ENCODE data around the gene FSTL1.
A peak's percentile ranks its signal among the peaks of the same experiment; 100 is the strongest.

DNA sequence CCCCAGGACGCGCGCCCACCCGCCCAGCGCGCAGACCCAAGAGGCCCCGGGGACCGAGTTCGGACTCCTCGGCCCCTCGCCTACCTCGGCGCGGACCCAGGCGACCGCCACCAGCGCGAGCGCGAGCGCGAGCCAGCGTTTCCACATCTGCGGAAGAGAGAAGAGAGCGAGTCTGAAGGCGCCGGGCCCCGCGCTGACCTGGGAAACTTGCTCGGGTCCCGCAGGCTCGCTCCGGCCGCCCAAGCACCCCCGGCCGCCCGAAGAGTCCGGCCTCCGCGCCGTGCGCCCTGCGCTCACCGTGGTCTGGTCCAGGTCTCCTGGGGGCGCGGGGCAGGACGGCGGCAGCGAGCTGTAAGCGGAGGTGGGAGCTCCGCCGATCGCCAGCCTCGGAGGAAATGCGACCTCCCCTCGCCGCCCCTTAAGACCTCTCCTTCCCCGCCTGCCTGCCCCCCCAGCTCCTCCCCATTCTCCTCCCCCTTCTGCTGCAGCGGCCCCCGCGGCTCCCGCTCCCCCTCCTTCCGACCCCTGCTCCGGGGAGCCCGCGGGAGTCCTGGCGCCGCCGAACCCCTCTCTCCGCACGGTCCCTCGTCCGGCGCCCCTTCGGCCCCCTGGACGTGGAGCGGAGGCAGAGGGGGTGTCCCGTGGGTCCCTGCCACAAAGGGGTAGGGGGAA is at the start of gene FSTL1:
- TF ChIP-seq ZNF561 (tag by site-specific recombination; IDR thresholded peaks at IDR 0.05; ENCODE audit: borderline replicate concordance) (no peak), MYNN (tag by site-specific recombination; IDR thresholded peaks at IDR 0.05; ENCODE audit: borderline replicate concordance) (no peak), ZNF501 (tag by site-specific recombination; IDR thresholded peaks at IDR 0.05) (no peak), ZNF10 (tag by site-specific recombination; IDR thresholded peaks at IDR 0.05) (no peak), ZNF121 (tag by site-specific recombination; IDR thresholded peaks at IDR 0.05) (no peak), ZNF785 (tag by site-specific recombination; IDR thresholded peaks at IDR 0.05) (no peak), SP3 (tag by site-specific recombination; IDR thresholded peaks at IDR 0.05) (peak; percentile 89), SETDB1 (IDR thresholded peaks at IDR 0.05; ENCODE audit: insufficient read length, low read length) (no peak), ZNF274 (IDR thresholded peaks at IDR 0.05; ENCODE audit: low read length) (no peak), ZNF274 (tag by site-specific recombination; IDR thresholded peaks at IDR 0.05; ENCODE audit: borderline replicate concordance) (no peak), KLF7 (tag by site-specific recombination; IDR thresholded peaks at IDR 0.05; ENCODE audit: borderline replicate concordance) (no peak), REPIN1 (tag by site-specific recombination; IDR thresholded peaks at IDR 0.05; ENCODE audit: low read depth) (no peak)
- TF ChIP-seq, protein P1, sequence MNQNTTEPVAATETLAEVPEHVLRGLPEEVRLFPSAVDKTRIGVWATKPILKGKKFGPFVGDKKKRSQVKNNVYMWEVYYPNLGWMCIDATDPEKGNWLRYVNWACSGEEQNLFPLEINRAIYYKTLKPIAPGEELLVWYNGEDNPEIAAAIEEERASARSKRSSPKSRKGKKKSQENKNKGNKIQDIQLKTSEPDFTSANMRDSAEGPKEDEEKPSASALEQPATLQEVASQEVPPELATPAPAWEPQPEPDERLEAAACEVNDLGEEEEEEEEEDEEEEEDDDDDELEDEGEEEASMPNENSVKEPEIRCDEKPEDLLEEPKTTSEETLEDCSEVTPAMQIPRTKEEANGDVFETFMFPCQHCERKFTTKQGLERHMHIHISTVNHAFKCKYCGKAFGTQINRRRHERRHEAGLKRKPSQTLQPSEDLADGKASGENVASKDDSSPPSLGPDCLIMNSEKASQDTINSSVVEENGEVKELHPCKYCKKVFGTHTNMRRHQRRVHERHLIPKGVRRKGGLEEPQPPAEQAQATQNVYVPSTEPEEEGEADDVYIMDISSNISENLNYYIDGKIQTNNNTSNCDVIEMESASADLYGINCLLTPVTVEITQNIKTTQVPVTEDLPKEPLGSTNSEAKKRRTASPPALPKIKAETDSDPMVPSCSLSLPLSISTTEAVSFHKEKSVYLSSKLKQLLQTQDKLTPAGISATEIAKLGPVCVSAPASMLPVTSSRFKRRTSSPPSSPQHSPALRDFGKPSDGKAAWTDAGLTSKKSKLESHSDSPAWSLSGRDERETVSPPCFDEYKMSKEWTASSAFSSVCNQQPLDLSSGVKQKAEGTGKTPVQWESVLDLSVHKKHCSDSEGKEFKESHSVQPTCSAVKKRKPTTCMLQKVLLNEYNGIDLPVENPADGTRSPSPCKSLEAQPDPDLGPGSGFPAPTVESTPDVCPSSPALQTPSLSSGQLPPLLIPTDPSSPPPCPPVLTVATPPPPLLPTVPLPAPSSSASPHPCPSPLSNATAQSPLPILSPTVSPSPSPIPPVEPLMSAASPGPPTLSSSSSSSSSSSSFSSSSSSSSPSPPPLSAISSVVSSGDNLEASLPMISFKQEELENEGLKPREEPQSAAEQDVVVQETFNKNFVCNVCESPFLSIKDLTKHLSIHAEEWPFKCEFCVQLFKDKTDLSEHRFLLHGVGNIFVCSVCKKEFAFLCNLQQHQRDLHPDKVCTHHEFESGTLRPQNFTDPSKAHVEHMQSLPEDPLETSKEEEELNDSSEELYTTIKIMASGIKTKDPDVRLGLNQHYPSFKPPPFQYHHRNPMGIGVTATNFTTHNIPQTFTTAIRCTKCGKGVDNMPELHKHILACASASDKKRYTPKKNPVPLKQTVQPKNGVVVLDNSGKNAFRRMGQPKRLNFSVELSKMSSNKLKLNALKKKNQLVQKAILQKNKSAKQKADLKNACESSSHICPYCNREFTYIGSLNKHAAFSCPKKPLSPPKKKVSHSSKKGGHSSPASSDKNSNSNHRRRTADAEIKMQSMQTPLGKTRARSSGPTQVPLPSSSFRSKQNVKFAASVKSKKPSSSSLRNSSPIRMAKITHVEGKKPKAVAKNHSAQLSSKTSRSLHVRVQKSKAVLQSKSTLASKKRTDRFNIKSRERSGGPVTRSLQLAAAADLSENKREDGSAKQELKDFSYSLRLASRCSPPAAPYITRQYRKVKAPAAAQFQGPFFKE (tag by site-specific recombination; IDR thresholded peaks at IDR 0.05; ENCODE audit: borderline replicate concordance) = no peak
- TF ChIP-seq, protein P2, sequence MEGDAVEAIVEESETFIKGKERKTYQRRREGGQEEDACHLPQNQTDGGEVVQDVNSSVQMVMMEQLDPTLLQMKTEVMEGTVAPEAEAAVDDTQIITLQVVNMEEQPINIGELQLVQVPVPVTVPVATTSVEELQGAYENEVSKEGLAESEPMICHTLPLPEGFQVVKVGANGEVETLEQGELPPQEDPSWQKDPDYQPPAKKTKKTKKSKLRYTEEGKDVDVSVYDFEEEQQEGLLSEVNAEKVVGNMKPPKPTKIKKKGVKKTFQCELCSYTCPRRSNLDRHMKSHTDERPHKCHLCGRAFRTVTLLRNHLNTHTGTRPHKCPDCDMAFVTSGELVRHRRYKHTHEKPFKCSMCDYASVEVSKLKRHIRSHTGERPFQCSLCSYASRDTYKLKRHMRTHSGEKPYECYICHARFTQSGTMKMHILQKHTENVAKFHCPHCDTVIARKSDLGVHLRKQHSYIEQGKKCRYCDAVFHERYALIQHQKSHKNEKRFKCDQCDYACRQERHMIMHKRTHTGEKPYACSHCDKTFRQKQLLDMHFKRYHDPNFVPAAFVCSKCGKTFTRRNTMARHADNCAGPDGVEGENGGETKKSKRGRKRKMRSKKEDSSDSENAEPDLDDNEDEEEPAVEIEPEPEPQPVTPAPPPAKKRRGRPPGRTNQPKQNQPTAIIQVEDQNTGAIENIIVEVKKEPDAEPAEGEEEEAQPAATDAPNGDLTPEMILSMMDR (tag by site-specific recombination; IDR thresholded peaks at IDR 0.05) = no peak
- TF ChIP-seq, protein P3, sequence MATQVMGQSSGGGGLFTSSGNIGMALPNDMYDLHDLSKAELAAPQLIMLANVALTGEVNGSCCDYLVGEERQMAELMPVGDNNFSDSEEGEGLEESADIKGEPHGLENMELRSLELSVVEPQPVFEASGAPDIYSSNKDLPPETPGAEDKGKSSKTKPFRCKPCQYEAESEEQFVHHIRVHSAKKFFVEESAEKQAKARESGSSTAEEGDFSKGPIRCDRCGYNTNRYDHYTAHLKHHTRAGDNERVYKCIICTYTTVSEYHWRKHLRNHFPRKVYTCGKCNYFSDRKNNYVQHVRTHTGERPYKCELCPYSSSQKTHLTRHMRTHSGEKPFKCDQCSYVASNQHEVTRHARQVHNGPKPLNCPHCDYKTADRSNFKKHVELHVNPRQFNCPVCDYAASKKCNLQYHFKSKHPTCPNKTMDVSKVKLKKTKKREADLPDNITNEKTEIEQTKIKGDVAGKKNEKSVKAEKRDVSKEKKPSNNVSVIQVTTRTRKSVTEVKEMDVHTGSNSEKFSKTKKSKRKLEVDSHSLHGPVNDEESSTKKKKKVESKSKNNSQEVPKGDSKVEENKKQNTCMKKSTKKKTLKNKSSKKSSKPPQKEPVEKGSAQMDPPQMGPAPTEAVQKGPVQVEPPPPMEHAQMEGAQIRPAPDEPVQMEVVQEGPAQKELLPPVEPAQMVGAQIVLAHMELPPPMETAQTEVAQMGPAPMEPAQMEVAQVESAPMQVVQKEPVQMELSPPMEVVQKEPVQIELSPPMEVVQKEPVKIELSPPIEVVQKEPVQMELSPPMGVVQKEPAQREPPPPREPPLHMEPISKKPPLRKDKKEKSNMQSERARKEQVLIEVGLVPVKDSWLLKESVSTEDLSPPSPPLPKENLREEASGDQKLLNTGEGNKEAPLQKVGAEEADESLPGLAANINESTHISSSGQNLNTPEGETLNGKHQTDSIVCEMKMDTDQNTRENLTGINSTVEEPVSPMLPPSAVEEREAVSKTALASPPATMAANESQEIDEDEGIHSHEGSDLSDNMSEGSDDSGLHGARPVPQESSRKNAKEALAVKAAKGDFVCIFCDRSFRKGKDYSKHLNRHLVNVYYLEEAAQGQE (tag by site-specific recombination; IDR thresholded peaks at IDR 0.05) = no peak
